Sciatic nerve (tissue), 2 donors: Measurements from ENCODE around the gene CR1. TPM values are rescaled to one million over a fixed set of nuclear protein-coding genes. Genes with fewer than 3 reads are reported as not detected.
A peak's percentile ranks its signal among the peaks of the same experiment; 100 is the strongest.
"Not testable (repeated sequence)": the region's sequence is repeated elsewhere in the genome, so short reads cannot be mapped to it uniquely, and the experiment has no call there.

Experiments
- ATAC-seq: fragments of 200-7000 bp; cut with Tn5 transposase; one replicate; pipeline ENCODE4 v1.9.1; 2020; ENCODE audit warnings: mild to moderate bottlenecking, moderate library complexity
- DNase-seq: peaks from one replicate; pipeline ENCODE4 v3.0.0-alpha.2; 2020; ENCODE audit warnings: low spot score
- intact Hi-C: fragments of 100-400 bp; cut with DNase I; formaldehyde crosslinking; loops from one replicate; pipeline ENCODE4 v1.14.2; 2022
- total RNA-seq: library from RNA; stranded (reverse); fragmentation: NEBNext Ultra II Directional; extraction: Animal tissue kit (Norgen Biotek cat#: 25700); gene quantifications from one replicate; pipeline ENCODE4 v1.2.1, GENCODE V29; 2021
- donor health status: DM: no; HTN: no; CAD: no.
- donor health status: DM: no; HTN: no; CAD: no.

The CR1 gene
- total RNA-seq, 1 donor from 2014 or later = 30.1 TPM

GRCh38 chr1:207571926-207572325 is 76.0 kb downstream of the CR1 start:
- ATAC-seq, DNase-seq, intact Hi-C loops: not testable (repeated sequence)

GRCh38 chr1:207573074-207573473 is 77.1 kb downstream of the CR1 start:
- ATAC-seq, intact Hi-C loops, DNase-seq: not testable (repeated sequence)

- DNase-seq, ATAC-seq, intact Hi-C loops: not testable (repeated sequence)
These were observed 79.4 kb downstream of the CR1 start for GRCh38 chr1:207575381-207575780.

- ATAC-seq (no peak), DNase-seq (no peak)
- intact Hi-C loops = no loop called here
These were observed 83.0 kb downstream of the CR1 start for GRCh38 chr1:207578796-207579435.

GRCh38 chr1:207579436-207579799 is 83.5 kb downstream of the CR1 start:
- intact Hi-C loops = no loop called here
- no peak for DNase-seq
- peak; percentile 71 for ATAC-seq

GRCh38 chr1:207581496-207582153 is 85.7 kb downstream of the CR1 start:
- ATAC-seq (no peak), DNase-seq (no peak)
- intact Hi-C loops = no loop called here

- intact Hi-C loops, ATAC-seq, DNase-seq: not testable (repeated sequence)
These were observed 93.5 kb downstream of the CR1 start for GRCh38 chr1:207589506-207589905.

- ATAC-seq, intact Hi-C loops, DNase-seq: not testable (repeated sequence)
These were observed 95.2 kb downstream of the CR1 start for GRCh38 chr1:207591205-207591604.

GRCh38 chr1:207594095-207594494 is 98.1 kb downstream of the CR1 start:
- DNase-seq, ATAC-seq, intact Hi-C loops: not testable (repeated sequence)

GRCh38 chr1:207603777-207604176 is 107.8 kb downstream of the CR1 start:
- intact Hi-C loops = no loop called here
- DNase-seq = no peak
- no peak for ATAC-seq

GRCh38 chr1:207605444-207606361 is 109.7 kb downstream of the CR1 start:
- intact Hi-C loops = no loop called here
- ATAC-seq (no peak), DNase-seq (no peak)

GRCh38 chr1:207606362-207606755 is 110.4 kb downstream of the CR1 start:
- DNase-seq (no peak), ATAC-seq (no peak)
- intact Hi-C loops = no loop called here

- no peak for DNase-seq
- intact Hi-C loops = no loop called here
- no peak for ATAC-seq
These were observed 116.8 kb downstream of the CR1 start for GRCh38 chr1:207612762-207613161.

GRCh38 chr1:207619871-207620542 is 124.0 kb downstream of the CR1 start:
- DNase-seq (no peak), ATAC-seq (peak; percentile 83)
- intact Hi-C loops = no loop called here

GRCh38 chr1:207620543-207620893 is 124.6 kb downstream of the CR1 start:
- ATAC-seq (no peak), DNase-seq (no peak)
- intact Hi-C loops = no loop called here

GRCh38 chr1:207625504-207626071 is 129.6 kb downstream of the CR1 start:
- intact Hi-C loops, DNase-seq, ATAC-seq: not testable (repeated sequence)

- DNase-seq (no peak), ATAC-seq (no peak)
- intact Hi-C loops = no loop called here
These were observed 131.0 kb downstream of the CR1 start for GRCh38 chr1:207626972-207627337.

- no peak for DNase-seq
- intact Hi-C loops = no loop called here
- no peak for ATAC-seq
These were observed 131.5 kb downstream of the CR1 start for GRCh38 chr1:207627496-207627895.

GRCh38 chr1:207628776-207629175 is 132.8 kb downstream of the CR1 start:
- intact Hi-C loops = no loop called here
- DNase-seq = no peak
- ATAC-seq = no peak
